DMS53 (cell line): ENCODE measurements around the gene NDUFV3.
"Not testable (repeated sequence)": the region's sequence is repeated elsewhere in the genome, so short reads cannot be mapped to it uniquely, and the experiment has no call there.

ENCODE experiments used
- DNase-seq: peaks from one replicate; lab custom pipeline; 2025; lab: John Stamatoyannopoulos, UW

Gene NDUFV3

GRCh38 chr21:42900446-42900845 lies 7.3 kb downstream of the NDUFV3 start:
- peak; percentile 11 for DNase-seq

GRCh38 chr21:42903817-42904216 lies 10.7 kb downstream of the NDUFV3 start:
- DNase-seq: no peak

- no peak for DNase-seq
These were observed 12.1 kb downstream of the NDUFV3 start for GRCh38 chr21:42905195-42905594.

- no peak for DNase-seq
These were observed 13.1 kb downstream of the NDUFV3 start for GRCh38 chr21:42906233-42906632.

- DNase-seq: not testable (repeated sequence)
These were observed 15.4 kb downstream of the NDUFV3 start for GRCh38 chr21:42908484-42908883.

GRCh38 chr21:42911920-42912319 lies 18.8 kb downstream of the NDUFV3 start:
- not testable (repeated sequence) for DNase-seq

- no peak for DNase-seq
These were observed 20.4 kb downstream of the NDUFV3 start for GRCh38 chr21:42913476-42913875.

GRCh38 chr21:42918291-42918690 lies 25.2 kb downstream of the NDUFV3 start:
- DNase-seq: no peak

- DNase-seq: no peak
These were observed 28.8 kb downstream of the NDUFV3 start for GRCh38 chr21:42921927-42922326.

- no peak for DNase-seq
These were observed 29.8 kb downstream of the NDUFV3 start for GRCh38 chr21:42922918-42923317.

- peak; percentile 94 for DNase-seq
These were observed 30.7 kb downstream of the NDUFV3 start for GRCh38 chr21:42923553-42924432.

GRCh38 chr21:42924433-42924751 lies 31.3 kb downstream of the NDUFV3 start:
- no peak for DNase-seq

- no peak for DNase-seq
These were observed 32.2 kb downstream of the NDUFV3 start, which contains the start of gene ERVH48-1 for GRCh38 chr21:42925114-42925926. TSS of gene ERVH48-1 (minus strand) at chr21:42925630. CDS start at chr21:42919006, 6,624 bp downstream.

GRCh38 chr21:42927474-42928200 lies 34.5 kb downstream of the NDUFV3 start:
- DNase-seq: not testable (repeated sequence)

GRCh38 chr21:42929969-42930368 lies 36.9 kb downstream of the NDUFV3 start:
- DNase-seq: no peak

- no peak for DNase-seq
These were observed 38.6 kb downstream of the NDUFV3 start for GRCh38 chr21:42931560-42932235.

GRCh38 chr21:42932378-42933136 lies 39.4 kb downstream of the NDUFV3 start:
- DNase-seq: not testable (repeated sequence)

- DNase-seq: peak; percentile 69
These were observed 40.2 kb downstream of the NDUFV3 start for GRCh38 chr21:42933137-42933970.

- not testable (repeated sequence) for DNase-seq
These were observed 40.9 kb downstream of the NDUFV3 start for GRCh38 chr21:42933973-42934372.

GRCh38 chr21:42936360-42936759 lies 43.3 kb downstream of the NDUFV3 start:
- DNase-seq: not testable (repeated sequence)
